ENCODE measurements around the gene DGKI.

Gene DGKI

DNA sequence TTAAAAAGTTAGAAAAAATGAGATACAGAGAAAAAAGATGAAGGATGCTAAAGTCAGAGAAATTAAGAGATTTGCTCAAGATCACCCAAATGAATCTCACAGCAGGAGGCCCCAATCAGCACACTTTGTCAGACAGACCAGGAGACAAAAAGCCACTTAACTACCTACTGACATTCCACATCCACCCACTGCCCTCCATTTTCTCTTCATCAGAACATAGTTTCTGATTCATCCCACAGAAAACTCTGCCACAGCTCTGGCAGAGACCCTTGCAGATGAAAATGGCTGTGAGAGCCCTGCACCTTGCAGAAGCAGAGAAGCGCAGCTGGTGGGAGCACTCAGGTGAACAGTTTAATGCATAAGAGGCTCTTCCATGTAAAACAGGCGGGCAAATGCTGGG, 26.6 kb downstream of the DGKI start:
- no peak for DNase-seq
- TF ChIP-seq, protein P1, sequence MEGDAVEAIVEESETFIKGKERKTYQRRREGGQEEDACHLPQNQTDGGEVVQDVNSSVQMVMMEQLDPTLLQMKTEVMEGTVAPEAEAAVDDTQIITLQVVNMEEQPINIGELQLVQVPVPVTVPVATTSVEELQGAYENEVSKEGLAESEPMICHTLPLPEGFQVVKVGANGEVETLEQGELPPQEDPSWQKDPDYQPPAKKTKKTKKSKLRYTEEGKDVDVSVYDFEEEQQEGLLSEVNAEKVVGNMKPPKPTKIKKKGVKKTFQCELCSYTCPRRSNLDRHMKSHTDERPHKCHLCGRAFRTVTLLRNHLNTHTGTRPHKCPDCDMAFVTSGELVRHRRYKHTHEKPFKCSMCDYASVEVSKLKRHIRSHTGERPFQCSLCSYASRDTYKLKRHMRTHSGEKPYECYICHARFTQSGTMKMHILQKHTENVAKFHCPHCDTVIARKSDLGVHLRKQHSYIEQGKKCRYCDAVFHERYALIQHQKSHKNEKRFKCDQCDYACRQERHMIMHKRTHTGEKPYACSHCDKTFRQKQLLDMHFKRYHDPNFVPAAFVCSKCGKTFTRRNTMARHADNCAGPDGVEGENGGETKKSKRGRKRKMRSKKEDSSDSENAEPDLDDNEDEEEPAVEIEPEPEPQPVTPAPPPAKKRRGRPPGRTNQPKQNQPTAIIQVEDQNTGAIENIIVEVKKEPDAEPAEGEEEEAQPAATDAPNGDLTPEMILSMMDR (IDR thresholded peaks at IDR 0.05; ENCODE audit: low read depth, low read length, missing control alignments), result no peak
- in situ Hi-C loops (cut with HindIII; ENCODE audit: low pct_ligation_motif_present, low sequenced_read_pairs), result no loop called here
- no peaks in the 10 kb centered on the region for H3K27me3 ChIP-seq (replicated peaks)
- H3K27ac ChIP-seq, result no peak overlapping the region
- no peaks in the 10 kb centered on the region for H3K36me3 ChIP-seq (replicated peaks)
- no peak overlapping the region for H3K4me3 ChIP-seq (ENCODE audit: low read depth, low read length)

DNA sequence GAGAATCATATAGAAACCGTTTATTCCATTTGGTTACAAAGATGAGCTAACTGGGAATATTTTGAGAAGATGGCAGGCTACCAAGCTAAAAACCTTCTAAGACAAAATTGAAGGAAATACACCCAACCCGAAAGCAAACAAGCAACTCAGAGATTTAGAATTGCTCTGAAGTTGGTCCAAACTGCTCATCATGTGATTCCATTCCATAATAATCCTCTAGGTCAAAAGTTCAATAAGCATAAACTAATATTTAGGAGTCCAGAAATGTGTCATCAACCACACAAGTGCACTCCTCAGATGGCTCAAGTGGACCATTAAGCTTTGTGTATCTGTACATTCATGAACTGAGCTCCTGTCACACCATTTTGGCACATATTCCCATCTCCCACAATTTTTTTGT, 28.7 kb downstream of the DGKI start:
- no peaks in the 10 kb centered on the region for H3K36me3 ChIP-seq (replicated peaks)
- H3K27ac ChIP-seq, result no peak overlapping the region
- H3K4me3 ChIP-seq (ENCODE audit: low read depth, low read length), result no peak overlapping the region
- in situ Hi-C loops (cut with HindIII; ENCODE audit: low pct_ligation_motif_present, low sequenced_read_pairs), result no loop called here
- DNase-seq, result peak; percentile 23
- H3K27me3 ChIP-seq (replicated peaks), result no peaks in the 10 kb centered on the region
- TF ChIP-seq, protein P1 (IDR thresholded peaks at IDR 0.05; ENCODE audit: low read depth, low read length, missing control alignments), result no peak

DNA sequence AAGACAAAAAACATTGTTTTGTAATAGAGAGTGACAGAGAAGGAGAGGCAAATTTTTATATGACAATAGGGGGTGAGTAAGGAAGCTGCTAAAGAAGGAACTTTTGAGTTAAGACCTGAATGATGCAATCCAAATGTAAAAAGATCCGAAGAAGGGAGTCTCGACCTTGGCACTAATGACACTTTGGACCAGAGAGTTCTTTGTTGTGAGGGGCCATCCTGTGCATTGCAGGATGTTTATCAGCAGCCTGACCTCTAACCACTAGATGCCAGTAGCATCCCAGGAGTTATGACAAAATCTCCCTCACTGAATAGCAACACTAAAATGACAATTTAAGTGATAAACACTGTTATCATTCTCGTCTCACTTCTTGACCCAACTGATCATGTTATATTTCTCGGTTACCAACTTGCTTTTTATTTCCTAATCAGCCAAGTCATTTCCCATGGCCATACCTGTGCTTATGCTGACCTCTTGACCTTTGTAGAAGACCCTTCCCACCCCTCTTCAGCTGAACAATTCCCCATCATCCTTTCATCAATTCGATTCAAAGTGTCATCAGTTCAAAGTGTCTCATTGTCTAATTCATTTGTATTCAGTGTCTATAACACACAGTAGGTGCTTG, 30.0 kb downstream of the DGKI start:
- TF ChIP-seq, protein P1 (IDR thresholded peaks at IDR 0.05; ENCODE audit: low read depth, low read length, missing control alignments), result peak; percentile 26
- Histone ChIP-seq H3K27ac (no peak overlapping the region), H3K36me3 (replicated peaks) (no peaks in the 10 kb centered on the region), H3K27me3 (replicated peaks) (no peaks in the 10 kb centered on the region), H3K4me3 (ENCODE audit: low read depth, low read length) (no peak overlapping the region)
- no peak for DNase-seq
- in situ Hi-C loops (cut with HindIII; ENCODE audit: low pct_ligation_motif_present, low sequenced_read_pairs), result no loop called here

DNA sequence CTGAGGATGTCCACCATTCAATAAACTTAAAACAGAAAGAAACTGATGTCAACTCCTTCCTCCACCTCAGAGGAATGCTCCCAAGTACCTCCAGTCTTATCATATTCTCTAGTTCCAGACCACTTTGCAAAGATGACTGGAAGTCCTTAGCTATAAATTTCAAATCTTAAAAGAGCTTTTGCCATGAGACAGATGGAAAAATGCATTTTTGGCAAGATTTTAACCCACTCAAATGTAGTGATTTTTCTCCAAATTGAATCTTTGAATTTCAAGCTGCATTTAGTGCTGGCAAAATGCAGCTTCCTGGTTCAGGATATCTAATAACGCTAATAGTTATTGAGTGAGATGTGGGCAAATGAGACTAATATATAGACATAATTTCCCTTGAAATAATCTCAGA, 33.2 kb downstream of the DGKI start:
- in situ Hi-C loops (cut with HindIII; ENCODE audit: low pct_ligation_motif_present, low sequenced_read_pairs), result no loop called here
- TF ChIP-seq, protein P1 (IDR thresholded peaks at IDR 0.05; ENCODE audit: low read depth, low read length, missing control alignments), result no peak

DNA sequence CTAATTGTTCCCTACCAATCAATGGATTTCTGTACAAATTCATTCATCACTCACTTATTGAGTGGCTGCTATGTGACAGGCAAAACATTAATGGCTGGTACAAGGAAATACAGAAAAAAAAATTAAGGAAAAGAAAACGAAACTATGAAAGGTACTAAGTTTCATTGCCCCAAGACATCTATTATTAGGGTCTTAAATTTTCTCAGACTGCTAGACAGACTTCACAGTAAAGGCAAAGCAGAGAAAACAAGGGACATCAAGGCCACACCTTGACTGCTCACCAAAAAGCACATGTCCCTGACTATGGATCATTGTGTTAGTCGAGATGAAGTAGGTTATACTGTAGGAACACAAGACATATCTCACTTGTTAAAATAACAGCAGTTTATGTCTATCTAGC, 36.5 kb downstream of the DGKI start:
- in situ Hi-C loops (cut with HindIII; ENCODE audit: low pct_ligation_motif_present, low sequenced_read_pairs), result no loop called here

More for the DNA sequence above, 33.2 kb downstream of the DGKI start:
- H3K36me3 ChIP-seq (replicated peaks), result no peaks in the 10 kb centered on the region
- no peaks in the 10 kb centered on the region for H3K27me3 ChIP-seq (replicated peaks)
- DNase-seq, result no peak
- H3K4me3 ChIP-seq (ENCODE audit: low read depth, low read length), result no peak overlapping the region
- no peak overlapping the region for H3K27ac ChIP-seq

More for the DNA sequence above, 36.5 kb downstream of the DGKI start:
- Histone ChIP-seq H3K4me3 (ENCODE audit: low read depth, low read length) (no peak overlapping the region), H3K27ac (no peak overlapping the region), H3K27me3 (replicated peaks) (no peaks in the 10 kb centered on the region), H3K36me3 (replicated peaks) (no peaks in the 10 kb centered on the region)
- DNase-seq, result no peak
- TF ChIP-seq, protein P1 (IDR thresholded peaks at IDR 0.05; ENCODE audit: low read depth, low read length, missing control alignments), result no peak

Measured in brain microvascular endothelial cell (primary cell).